ENCODE measurements around the gene BRINP3.

The BRINP3 gene

DNA sequence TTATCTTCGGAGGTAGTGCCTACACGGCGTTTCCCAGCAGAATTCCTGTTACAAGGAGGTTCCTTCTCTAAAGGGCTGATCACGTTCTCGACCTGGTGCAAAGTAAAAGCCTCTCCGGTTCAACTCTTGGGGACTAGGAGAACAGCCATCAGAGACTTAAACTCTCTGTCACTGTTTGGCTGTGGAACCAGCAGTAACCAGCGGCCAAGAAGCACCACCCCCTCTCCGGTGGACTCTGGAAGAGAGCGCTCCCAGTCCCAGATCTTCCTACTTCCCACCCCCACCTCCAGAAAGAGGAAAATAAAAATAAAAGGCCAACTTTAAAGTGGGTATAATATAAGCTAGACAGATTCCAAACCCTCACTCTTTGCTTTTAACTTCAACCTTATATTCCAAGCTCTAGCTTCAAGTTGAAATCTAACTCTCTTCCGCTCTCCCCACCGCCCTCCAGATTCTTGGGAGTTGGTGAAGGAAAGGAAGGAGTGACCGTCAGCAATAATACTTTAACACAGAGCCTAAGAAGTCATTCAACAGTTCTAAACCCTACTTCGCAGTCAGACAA is 2.9 kb downstream of the BRINP3 start:
- Mint-ChIP-seq H3K36me3 (ENCODE audit: low read depth) (no peaks in the 10 kb centered on the region), H3K4me3 (no peak overlapping the region), H3K27me3 (ENCODE audit: low read depth) (peaks cover 41% of the 10 kb centered on the region), H3K9me3 (no peaks in the 10 kb centered on the region), H3K4me1 (ENCODE audit: low read depth) (no peaks in the 10 kb centered on the region), H3K27ac (no peak overlapping the region)

DNA sequence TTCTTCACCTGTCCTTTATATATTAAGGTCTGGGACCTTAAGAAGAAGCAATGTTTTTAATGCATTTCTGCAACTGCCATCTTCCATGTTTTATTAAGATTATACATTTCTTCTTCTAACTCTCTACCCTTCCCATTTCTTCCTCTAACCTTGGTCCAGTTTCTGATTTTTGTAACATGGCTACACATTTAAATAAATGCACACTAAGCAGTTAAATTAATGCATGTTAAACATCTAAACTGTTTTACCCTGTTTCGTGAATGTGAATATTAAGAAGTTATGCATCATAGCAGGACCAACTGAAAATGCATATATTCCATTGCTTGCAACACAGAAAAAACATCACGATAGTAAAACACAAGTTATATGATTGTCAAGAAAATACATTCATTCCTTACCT is 3.7 kb downstream of the BRINP3 start:
- Mint-ChIP-seq H3K27ac (no peak overlapping the region), H3K36me3 (ENCODE audit: low read depth) (no peaks in the 10 kb centered on the region), H3K27me3 (ENCODE audit: low read depth) (peaks cover 38% of the 10 kb centered on the region), H3K4me1 (ENCODE audit: low read depth) (no peaks in the 10 kb centered on the region), H3K4me3 (no peak overlapping the region), H3K9me3 (no peaks in the 10 kb centered on the region)

DNA sequence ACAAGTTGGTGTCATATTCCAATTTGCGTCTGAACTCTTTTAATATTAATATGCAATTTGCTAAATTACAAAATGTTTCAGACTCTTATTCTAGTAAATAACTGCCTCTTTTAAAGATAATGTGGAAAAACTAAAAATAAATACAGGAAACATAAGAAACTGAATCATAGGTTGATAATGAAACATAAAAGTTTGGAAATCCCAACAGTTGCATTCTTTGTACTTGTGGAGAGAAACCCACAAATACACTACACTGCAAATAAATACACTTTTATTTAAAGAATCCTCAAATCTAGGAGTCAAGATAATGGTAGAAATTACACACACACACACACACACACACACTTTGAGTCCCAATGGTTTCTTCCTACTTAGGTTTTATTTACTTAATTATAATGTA is 5.2 kb downstream of the BRINP3 start:
- H3K4me1 Mint-ChIP-seq (ENCODE audit: low read depth): no peaks in the 10 kb centered on the region
- peaks cover 24% of the 10 kb centered on the region for H3K27me3 Mint-ChIP-seq (ENCODE audit: low read depth)
- H3K4me3 Mint-ChIP-seq: no peak overlapping the region
- H3K36me3 Mint-ChIP-seq (ENCODE audit: low read depth): no peaks in the 10 kb centered on the region
- H3K27ac Mint-ChIP-seq: no peak overlapping the region
- H3K9me3 Mint-ChIP-seq: no peaks in the 10 kb centered on the region

DNA sequence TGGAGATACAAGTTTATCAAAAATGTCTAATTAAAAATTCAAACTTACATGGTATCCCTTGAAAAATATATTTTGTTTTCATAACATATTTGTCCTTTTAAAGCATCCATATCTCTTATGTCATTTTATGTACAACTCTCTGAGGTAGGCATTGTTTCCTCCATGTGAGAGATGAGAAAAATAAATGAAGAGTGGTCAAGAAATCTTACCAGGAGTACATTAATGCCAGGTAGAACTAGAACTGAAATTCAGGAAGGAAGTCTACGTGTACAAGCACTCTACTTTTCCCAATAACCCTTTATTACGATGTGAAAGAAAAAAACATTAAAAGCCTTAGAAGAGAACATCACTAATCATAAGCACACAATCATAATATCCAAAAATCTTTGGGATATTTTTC is 5.6 kb downstream of the BRINP3 start:
- H3K4me3 Mint-ChIP-seq: no peak overlapping the region
- no peaks in the 10 kb centered on the region for H3K36me3 Mint-ChIP-seq (ENCODE audit: low read depth)
- no peak overlapping the region for H3K27ac Mint-ChIP-seq
- H3K27me3 Mint-ChIP-seq (ENCODE audit: low read depth): peaks cover 20% of the 10 kb centered on the region
- no peaks in the 10 kb centered on the region for H3K9me3 Mint-ChIP-seq
- no peaks in the 10 kb centered on the region for H3K4me1 Mint-ChIP-seq (ENCODE audit: low read depth)

DNA sequence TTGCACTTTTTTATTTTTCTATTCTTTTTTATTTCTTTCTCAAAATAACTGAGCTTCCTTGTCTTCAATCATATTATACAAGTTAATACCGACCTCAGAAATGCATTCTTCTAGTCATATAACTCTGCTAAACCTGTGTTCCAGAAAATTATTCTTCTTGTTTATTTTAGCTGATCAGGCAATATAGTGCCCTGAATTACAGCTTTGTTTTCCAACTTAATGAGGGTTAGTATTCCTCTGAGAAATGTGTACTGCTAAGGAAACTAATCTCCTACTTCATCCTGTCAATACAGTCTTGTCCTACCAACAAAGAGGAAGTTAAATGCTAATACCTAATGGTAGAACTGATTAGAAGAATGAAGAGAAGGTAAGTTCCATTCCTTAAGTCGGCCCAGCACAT is 13.0 kb downstream of the BRINP3 start:
- Mint-ChIP-seq H3K4me1 (ENCODE audit: low read depth) (no peaks in the 10 kb centered on the region), H3K4me3 (no peak overlapping the region), H3K27me3 (ENCODE audit: low read depth) (no peaks in the 10 kb centered on the region), H3K9me3 (no peaks in the 10 kb centered on the region), H3K27ac (no peak overlapping the region), H3K36me3 (ENCODE audit: low read depth) (no peaks in the 10 kb centered on the region)

DNA sequence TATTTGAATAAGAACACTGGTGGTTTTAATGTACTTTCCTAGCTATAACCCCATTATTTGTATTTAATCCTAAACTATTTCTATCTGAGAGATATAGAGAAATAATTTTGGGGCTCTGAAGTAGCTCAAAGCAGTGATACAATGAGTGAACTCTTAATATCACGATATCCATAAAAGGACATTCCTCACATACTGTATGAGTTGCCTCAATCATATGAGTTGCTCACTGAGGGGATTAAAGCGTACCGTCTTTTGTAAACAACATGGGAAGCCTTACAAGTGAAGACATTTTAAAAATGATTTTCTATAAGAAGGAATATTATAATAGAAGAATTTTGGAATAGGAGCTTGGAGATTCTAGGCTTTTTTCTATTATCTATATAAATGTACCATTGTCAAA is 21.5 kb downstream of the BRINP3 start:
- H3K27me3 Mint-ChIP-seq (ENCODE audit: low read depth): no peaks in the 10 kb centered on the region
- no peaks in the 10 kb centered on the region for H3K36me3 Mint-ChIP-seq (ENCODE audit: low read depth)
- no peak overlapping the region for H3K4me3 Mint-ChIP-seq
- no peaks in the 10 kb centered on the region for H3K9me3 Mint-ChIP-seq
- H3K27ac Mint-ChIP-seq: no peak overlapping the region
- no peaks in the 10 kb centered on the region for H3K4me1 Mint-ChIP-seq (ENCODE audit: low read depth)

DNA sequence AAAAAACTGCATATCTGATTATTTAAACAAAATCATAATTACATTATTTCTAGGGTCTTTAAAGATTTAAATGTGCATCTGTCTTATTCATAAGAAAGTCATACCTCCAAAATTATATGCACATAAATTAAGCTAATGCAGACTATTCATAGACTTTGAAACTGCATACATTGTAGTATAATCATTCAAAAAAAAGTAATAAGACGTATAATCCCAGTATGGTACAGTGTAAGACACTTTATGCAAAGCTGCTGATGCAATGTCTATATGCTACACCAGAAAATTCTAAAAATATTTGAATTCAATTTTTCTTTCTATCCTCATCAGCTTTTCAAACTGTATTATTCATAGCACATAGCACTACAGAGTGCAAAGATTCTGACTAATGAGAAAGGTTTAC is 22.0 kb downstream of the BRINP3 start:
- no peaks in the 10 kb centered on the region for H3K27me3 Mint-ChIP-seq (ENCODE audit: low read depth)
- H3K9me3 Mint-ChIP-seq: no peaks in the 10 kb centered on the region
- H3K4me1 Mint-ChIP-seq (ENCODE audit: low read depth): no peaks in the 10 kb centered on the region
- no peak overlapping the region for H3K27ac Mint-ChIP-seq
- no peak overlapping the region for H3K4me3 Mint-ChIP-seq
- H3K36me3 Mint-ChIP-seq (ENCODE audit: low read depth): no peaks in the 10 kb centered on the region

DNA sequence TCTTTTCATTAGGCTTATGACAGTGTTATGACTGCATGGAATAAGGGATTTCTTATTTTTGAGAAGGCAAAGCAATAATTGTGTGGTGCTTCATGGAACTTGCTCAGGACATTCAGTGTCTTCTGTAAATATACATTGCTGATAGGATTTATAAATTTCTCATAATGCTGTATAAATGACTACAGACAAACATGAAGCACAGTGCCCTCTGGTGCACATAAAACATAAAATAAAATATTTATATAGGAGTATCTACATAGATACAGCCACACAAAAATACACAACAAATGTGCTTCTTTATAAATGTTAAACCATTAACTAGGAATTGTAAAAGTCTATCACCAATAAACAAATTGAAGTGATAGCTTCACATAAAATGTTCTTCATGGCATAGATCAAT is 24.1 kb downstream of the BRINP3 start:
- no peak overlapping the region for H3K27ac Mint-ChIP-seq
- no peaks in the 10 kb centered on the region for H3K4me1 Mint-ChIP-seq (ENCODE audit: low read depth)
- no peak overlapping the region for H3K4me3 Mint-ChIP-seq
- H3K9me3 Mint-ChIP-seq: no peaks in the 10 kb centered on the region
- no peaks in the 10 kb centered on the region for H3K27me3 Mint-ChIP-seq (ENCODE audit: low read depth)
- no peaks in the 10 kb centered on the region for H3K36me3 Mint-ChIP-seq (ENCODE audit: low read depth)

DNA sequence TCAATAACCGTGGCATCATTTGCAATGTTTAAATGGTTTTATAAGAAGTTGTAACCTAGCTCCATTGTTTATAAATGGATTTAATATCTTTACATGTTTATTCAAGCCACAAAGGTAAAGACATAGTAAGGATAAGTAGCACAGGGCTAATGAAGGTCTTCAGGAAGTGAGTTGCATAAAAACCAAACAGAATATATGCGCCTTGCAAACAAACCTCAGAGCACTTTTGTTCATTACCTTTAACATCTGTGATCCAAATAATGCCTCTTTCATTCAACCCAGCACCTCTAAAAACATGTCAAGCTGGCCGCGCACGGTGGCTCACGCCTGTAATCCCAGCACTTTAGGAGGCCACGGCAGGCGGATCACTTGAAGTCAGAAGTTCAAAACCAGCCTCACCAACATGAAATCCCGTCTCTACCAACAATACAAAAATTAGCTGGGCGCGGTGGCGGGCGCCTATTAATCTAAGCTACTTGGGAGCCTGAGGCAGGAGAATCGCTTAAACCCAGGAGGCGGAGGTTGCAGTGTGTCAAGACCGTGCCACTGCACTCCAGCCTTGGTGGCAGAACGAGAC is 25.3 kb downstream of the BRINP3 start:
- H3K9me3 Mint-ChIP-seq: no peaks in the 10 kb centered on the region
- H3K4me3 Mint-ChIP-seq: no peak overlapping the region
- no peaks in the 10 kb centered on the region for H3K4me1 Mint-ChIP-seq (ENCODE audit: low read depth)
- H3K27ac Mint-ChIP-seq: no peak overlapping the region
- H3K27me3 Mint-ChIP-seq (ENCODE audit: low read depth): no peaks in the 10 kb centered on the region
- no peaks in the 10 kb centered on the region for H3K36me3 Mint-ChIP-seq (ENCODE audit: low read depth)

DNA sequence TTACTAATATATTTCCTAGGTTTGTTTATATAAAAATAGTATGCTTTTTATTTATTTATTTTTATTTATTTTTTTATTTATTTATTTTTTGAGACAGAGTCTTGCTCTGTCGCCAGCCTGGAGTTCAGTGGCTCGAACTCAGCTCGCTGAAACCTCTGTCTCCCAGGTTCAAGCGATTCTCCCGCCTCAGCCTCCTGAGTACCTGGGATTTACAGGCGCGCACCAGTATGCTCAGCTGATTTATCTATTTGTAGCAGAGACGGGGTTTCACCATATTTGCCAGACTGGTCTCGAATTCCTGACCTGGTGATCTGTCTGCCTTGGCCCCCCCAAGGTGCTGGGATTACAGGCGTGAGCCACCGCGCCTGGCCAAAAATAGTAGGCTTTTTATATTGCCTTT is 33.2 kb downstream of the BRINP3 start:
- Mint-ChIP-seq H3K27me3 (ENCODE audit: low read depth) (no peaks in the 10 kb centered on the region), H3K4me1 (ENCODE audit: low read depth) (no peaks in the 10 kb centered on the region), H3K9me3 (no peaks in the 10 kb centered on the region), H3K36me3 (ENCODE audit: low read depth) (no peaks in the 10 kb centered on the region), H3K4me3 (no peak overlapping the region), H3K27ac (no peak overlapping the region)

DNA sequence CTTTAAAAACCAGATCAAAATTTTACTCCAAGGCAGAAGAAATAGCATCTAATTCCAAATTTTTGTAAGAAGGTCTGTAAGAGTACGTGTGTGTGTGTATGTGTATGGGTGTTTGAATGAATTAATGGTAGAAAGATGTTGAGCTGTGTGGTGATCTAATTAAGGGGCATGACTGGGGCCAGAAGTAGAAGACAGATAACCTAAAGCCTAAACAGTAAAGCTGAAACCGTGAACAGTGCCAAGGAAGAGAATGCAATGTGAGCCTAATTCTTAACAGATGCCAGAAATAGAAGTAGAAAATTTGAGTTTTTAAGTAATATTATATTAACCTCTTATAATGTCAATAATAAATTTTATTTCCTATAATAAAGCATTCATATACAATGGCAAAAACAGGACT is 38.2 kb downstream of the BRINP3 start:
- Mint-ChIP-seq H3K27ac (no peak overlapping the region), H3K27me3 (ENCODE audit: low read depth) (no peaks in the 10 kb centered on the region), H3K36me3 (ENCODE audit: low read depth) (no peaks in the 10 kb centered on the region), H3K4me3 (no peak overlapping the region), H3K4me1 (ENCODE audit: low read depth) (no peaks in the 10 kb centered on the region), H3K9me3 (no peaks in the 10 kb centered on the region)

DNA sequence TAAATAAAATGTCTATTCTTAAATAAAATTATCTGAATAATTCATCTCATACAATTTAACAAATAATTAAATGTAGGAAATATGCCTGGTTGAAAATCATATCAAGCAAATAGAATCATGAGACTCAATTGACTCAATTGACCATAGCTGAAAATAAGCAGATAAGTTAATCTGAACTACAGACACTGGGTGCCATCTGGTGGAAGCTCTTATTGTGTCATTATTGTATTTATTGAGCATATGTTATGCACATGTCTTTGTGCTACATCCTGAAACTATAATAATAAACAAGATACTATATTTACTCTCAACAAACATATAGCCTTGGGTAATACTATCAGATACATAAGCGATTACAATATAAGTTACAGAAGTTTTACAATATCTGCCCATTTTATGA is 41.0 kb downstream of the BRINP3 start:
- Mint-ChIP-seq H3K27ac (no peak overlapping the region), H3K27me3 (ENCODE audit: low read depth) (no peaks in the 10 kb centered on the region), H3K9me3 (no peaks in the 10 kb centered on the region), H3K4me1 (ENCODE audit: low read depth) (no peaks in the 10 kb centered on the region), H3K4me3 (no peak overlapping the region), H3K36me3 (ENCODE audit: low read depth) (no peaks in the 10 kb centered on the region)

DNA sequence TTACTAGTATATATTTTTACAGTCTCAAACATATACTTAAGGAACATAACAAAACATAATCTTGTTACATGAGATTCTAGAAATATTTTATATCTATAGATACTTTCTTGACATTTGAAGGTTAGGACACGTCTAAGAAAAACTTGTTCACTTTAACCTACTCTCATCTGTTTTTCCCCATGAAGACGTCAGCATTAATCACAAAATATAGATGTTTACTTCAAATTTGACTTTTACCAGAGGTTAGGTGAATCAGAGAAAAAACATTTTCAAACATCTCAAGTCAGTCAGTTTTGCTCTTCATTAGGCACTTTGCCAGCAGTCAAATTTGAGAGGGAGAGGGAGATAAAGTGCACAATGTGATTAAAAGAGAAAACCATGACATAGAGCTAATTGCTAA is 47.7 kb downstream of the BRINP3 start:
- H3K36me3 Mint-ChIP-seq (ENCODE audit: low read depth): no peaks in the 10 kb centered on the region
- H3K4me1 Mint-ChIP-seq (ENCODE audit: low read depth): no peaks in the 10 kb centered on the region
- no peak overlapping the region for H3K27ac Mint-ChIP-seq
- H3K27me3 Mint-ChIP-seq (ENCODE audit: low read depth): no peaks in the 10 kb centered on the region
- no peaks in the 10 kb centered on the region for H3K9me3 Mint-ChIP-seq
- H3K4me3 Mint-ChIP-seq: no peak overlapping the region

DNA sequence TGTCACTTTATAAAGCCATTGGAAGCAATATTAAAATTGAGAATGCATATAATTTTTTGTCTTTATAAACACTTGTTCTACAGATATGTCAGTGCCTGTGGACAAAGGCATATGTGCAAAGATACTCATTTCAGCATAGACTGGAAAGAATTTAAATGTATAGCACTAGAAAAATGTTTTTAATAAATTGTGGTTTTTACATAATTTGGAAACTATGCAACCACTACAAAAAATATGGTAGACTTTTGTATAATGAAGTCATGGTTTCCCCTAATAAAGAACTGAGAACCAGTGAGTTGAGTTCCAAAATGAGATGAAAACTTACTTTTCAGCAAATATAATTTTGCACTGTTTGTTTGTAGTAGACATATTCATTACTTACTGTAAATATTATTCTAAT is 48.5 kb downstream of the BRINP3 start:
- Mint-ChIP-seq H3K4me1 (ENCODE audit: low read depth) (no peaks in the 10 kb centered on the region), H3K9me3 (no peaks in the 10 kb centered on the region), H3K27me3 (ENCODE audit: low read depth) (no peaks in the 10 kb centered on the region), H3K36me3 (ENCODE audit: low read depth) (no peaks in the 10 kb centered on the region), H3K4me3 (no peak overlapping the region), H3K27ac (no peak overlapping the region)

DNA sequence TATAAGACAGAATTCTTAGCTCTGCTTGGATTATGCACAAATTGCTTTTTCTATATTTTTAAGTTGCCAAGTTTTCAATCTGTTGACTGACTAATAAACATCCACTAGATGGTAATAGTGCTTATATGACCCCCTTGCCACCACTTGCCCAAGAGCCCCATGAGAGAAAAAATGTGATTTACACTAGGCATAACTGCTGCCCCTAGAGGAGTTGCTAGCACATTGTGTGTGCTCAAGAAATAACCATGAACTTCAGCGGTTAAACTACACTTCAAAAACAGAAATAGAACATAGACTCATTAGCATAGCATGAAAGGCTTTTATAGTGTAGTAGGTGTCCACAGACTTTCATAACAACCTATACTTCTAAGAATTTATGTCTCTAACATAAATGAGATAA is 61.4 kb downstream of the BRINP3 start:
- H3K27me3 Mint-ChIP-seq (ENCODE audit: low read depth): no peaks in the 10 kb centered on the region
- H3K4me1 Mint-ChIP-seq (ENCODE audit: low read depth): no peaks in the 10 kb centered on the region
- H3K27ac Mint-ChIP-seq: no peak overlapping the region
- no peak overlapping the region for H3K4me3 Mint-ChIP-seq
- H3K9me3 Mint-ChIP-seq: no peaks in the 10 kb centered on the region
- no peaks in the 10 kb centered on the region for H3K36me3 Mint-ChIP-seq (ENCODE audit: low read depth)

DNA sequence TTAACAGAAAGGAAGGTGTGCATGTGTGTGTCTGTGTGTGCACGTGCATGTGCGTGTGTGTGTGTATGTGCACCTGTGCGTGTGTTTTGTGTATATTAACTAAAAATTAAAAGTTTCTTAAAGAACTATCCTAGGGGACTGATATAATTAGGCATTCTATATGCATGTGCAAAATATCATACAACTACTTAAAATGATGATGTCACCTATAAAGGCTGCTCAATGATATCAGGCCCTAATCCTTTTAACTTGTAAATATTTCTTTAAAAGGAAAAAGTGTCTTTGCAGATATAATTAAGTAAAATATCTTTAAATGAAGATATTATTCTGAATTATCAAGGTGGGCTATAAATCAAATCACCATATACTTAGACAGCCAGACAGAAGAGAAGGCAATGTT is 64.5 kb downstream of the BRINP3 start:
- Mint-ChIP-seq H3K36me3 (ENCODE audit: low read depth) (no peaks in the 10 kb centered on the region), H3K4me3 (no peak overlapping the region), H3K27ac (no peak overlapping the region), H3K4me1 (ENCODE audit: low read depth) (no peaks in the 10 kb centered on the region), H3K27me3 (ENCODE audit: low read depth) (no peaks in the 10 kb centered on the region), H3K9me3 (no peaks in the 10 kb centered on the region)
